C4-2B (cell line): Measurements from ENCODE around the gene TRIM52.
"Not testable (repeated sequence)": the region's sequence is repeated elsewhere in the genome, so short reads cannot be mapped to it uniquely, and the experiment has no call there.

Experiments used
- H3K27ac ChIP-seq: fragments of 450-650 bp; 2 replicates; pipeline ENCODE4 v1.5.1; 2017
- CTCF ChIP-seq: fragments of 450-650 bp; conservative IDR thresholded peaks from 2 replicates; pipeline ENCODE4 v1.5.1; 2017; ENCODE audit warnings: mild to moderate bottlenecking
- ZFX ChIP-seq: fragments of 450-650 bp; IDR thresholded peaks from 2 replicates; pipeline ENCODE4 v1.6.1; 2017

TRIM52 gene

DNA sequence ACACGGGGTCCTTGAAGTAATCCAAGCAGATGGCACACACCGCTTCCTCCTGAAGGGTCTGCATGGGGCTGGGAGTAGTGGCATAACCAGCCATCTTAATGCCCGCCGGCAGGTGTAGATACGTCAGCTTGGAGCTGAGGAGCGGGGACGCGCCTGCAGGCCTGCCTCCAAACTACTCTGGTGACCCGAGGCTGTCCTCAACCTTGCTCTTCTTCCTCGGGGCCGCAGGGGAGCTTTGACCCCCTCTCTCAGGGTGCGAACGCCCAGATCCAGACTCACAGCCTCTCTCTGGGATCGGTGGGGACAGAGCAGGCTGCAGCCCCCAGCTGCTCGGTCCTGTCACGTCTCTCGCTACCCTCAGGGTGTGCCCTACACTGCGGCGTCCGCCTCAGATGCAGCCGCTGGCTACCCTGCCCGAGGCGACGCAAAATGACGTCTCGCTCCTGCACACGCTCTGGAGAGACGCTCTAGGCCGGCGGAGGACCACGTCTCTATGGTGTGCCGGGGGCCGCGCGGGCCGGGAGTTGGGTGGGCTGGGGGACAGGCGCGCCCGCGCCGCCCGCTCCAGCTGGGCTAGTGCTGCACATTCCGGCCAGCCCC lies at the start of gene TRIM52:
TRIM52 (minus strand) TSS at position 424 of the 600 bp plus-strand sequence; CDS start at position 94, 330 bp downstream.
- H3K27ac ChIP-seq = peak within 1 kb of the TSS; percentile 95
- TF ChIP-seq CTCF = no peak
- TF ChIP-seq ZFX = no peak

GRCh38 chr5:181287331-181287730 lies 26.4 kb upstream of the TRIM52 start:
- H3K27ac ChIP-seq = not testable (repeated sequence)

GRCh38 chr5:181285962-181286705 lies 25.2 kb upstream of the TRIM52 start:
- not testable (repeated sequence) for H3K27ac ChIP-seq

DNA sequence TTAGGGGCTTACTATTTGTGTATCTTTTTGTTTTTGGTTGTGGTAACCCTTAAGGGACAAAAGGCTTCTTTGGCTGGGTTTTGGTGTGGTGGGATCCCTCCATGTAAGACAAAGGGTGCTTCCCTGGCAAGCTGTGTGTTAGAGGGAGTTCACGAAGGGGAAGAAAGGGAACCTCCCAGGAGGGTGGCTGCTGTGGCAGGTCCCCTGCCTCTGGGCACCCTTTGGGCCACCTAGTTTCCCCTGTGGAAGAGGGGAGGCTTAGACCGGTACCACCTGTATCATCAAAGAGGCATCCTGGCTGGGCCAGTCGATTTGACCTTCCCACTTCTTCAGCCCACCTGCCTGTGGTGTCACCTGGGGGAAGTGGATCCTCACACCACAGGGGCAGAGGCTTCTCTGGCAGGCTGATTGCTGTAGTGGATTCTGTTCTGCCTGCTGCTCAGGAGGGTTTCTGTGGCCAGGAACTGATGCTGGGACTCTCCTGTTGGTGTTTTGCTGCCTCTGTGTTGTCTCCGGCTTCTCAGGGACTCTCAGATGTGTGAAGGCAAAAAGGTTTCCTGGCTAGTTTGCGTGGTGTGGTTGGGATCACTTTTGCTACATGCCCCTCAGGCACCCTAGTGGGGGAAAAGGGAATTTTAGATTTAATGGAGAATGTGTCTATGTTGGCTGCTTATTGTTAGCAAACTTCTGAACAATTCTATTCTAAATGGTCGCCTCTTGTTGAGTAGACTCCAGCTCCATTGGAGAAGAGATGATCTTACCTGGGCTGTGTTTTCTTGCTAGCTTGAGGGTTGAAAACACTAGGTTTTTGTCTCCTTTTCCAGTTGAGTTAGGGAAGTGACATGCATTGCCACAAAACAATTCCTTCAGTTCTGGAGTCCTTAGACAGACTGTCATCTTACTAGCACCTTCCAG lies 23.2 kb upstream of the TRIM52 start:
- peak; percentile 27; the same call in 1 of the 2 replicates for TF ChIP-seq CTCF
- not testable (repeated sequence) for H3K27ac ChIP-seq

- TF ChIP-seq CTCF (no peak), ZFX (no peak)
- H3K27ac ChIP-seq = no peak overlapping the region
Measured at GRCh38 chr5:181283347-181283746, 22.4 kb upstream of the TRIM52 start.

DNA sequence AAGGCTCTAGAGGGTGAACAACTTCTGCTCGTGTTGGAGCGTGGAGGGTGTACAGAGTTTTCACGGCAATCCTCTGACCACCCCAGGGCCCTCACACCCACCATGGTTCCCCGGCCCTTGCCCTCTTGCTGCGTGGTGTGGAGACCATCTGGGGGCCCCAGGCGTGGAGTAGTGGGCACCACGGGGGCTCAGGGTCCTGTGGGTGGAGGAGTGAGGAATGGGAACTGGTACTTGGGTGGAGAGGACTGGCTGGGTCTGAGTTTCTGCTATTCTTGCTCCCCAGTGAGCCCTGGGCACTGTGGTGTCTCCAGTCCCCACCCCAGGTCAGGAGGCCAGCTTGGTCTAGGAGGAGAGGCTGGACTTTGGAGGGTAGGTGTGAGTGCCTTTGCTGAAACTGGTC lies 21.9 kb upstream of the TRIM52 start:
- no peak for TF ChIP-seq ZFX
- H3K27ac ChIP-seq = no peak overlapping the region

- not testable (repeated sequence) for H3K27ac ChIP-seq
Measured at GRCh38 chr5:181282415-181282814, 21.5 kb upstream of the TRIM52 start.

- H3K27ac ChIP-seq = no peak overlapping the region
- TF ChIP-seq CTCF (no peak), ZFX (no peak)
Measured at GRCh38 chr5:181281984-181282316, 21.0 kb upstream of the TRIM52 start.

- peak overlapping the region; percentile 63 for H3K27ac ChIP-seq
- TF ChIP-seq CTCF = no peak
- TF ChIP-seq ZFX = peak; percentile 53; the same call in 1 of the 2 replicates
Measured at GRCh38 chr5:181281077-181281983, 20.4 kb upstream of the TRIM52 start.
